ENCODE data around the gene ACADS. TPM values are rescaled to one million over a fixed set of nuclear protein-coding genes. Genes with fewer than 3 reads are reported as not detected.

Gene ACADS, protein sequence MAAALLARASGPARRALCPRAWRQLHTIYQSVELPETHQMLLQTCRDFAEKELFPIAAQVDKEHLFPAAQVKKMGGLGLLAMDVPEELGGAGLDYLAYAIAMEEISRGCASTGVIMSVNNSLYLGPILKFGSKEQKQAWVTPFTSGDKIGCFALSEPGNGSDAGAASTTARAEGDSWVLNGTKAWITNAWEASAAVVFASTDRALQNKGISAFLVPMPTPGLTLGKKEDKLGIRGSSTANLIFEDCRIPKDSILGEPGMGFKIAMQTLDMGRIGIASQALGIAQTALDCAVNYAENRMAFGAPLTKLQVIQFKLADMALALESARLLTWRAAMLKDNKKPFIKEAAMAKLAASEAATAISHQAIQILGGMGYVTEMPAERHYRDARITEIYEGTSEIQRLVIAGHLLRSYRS
- 10.5 and 12.7 TPM in 2 replicates for total RNA-seq

DNA sequence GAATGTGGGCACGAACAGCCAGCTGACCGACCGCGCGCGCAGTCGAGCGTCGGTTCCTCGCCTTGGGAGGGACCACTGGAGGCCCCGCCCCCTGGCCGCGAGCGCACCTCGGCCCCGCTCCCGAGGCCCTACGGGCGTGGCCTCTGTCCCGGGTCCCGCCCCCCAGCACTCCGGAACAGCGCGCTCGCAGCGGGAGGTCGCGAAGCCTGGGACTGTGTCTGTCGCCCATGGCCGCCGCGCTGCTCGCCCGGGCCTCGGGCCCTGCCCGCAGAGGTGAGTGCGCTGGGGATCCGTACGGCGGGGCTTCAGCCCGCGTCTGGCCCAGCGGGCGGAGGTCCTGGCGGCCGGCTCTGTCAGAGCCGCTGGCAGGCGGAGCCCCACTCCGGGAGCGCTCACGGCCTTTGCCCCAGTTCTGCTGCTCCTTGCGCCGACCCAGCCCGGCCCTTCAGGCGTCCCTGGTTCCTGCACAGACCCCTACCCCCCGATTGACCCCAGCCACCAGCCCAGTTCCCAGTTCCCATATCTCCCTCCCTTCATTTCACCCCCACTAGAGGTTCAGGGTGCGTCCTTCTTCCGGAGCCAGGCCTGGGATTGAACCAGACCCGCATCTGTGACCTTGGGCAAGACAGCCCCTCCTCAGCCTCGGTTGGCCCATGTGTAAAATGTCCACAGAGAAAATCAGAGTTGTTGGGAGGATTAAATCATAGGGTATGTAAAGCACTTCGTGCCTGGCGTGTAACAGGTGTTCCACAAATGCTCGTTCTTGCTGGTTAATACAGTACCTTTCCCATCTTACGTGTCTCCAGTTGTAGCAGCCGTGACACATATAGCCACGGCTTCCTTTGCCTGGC lies at the start of gene ACADS:
Gene ACADS (plus strand): TSS at position 168 of the 851 bp plus-strand sequence. CDS start 60 bp downstream, at position 228.
- peaks cover 16% of the 10 kb centered on the region for H3K4me1 ChIP-seq (ENCODE audit: insufficient read depth, low read length)
- H3K9me3 ChIP-seq (ENCODE audit: low read depth, low read length): no peaks in the 10 kb centered on the region
- peaks cover 10% of the 10 kb centered on the region for H3K79me2 ChIP-seq (ENCODE audit: insufficient read depth, low read length)
- H3K27ac ChIP-seq (ENCODE audit: low read depth, low read length): peak within 1 kb of the TSS; percentile 56
- H4K20me1 ChIP-seq (ENCODE audit: insufficient read depth, low read length): peaks cover 11% of the 10 kb centered on the region
- H3K4me2 ChIP-seq (ENCODE audit: insufficient read depth, low read length): peak within 1 kb of the TSS; percentile 94
- DNase-seq (ENCODE audit: insufficient read length, low spot score, missing footprints): peak; percentile 100
- TF ChIP-seq, protein P1, sequence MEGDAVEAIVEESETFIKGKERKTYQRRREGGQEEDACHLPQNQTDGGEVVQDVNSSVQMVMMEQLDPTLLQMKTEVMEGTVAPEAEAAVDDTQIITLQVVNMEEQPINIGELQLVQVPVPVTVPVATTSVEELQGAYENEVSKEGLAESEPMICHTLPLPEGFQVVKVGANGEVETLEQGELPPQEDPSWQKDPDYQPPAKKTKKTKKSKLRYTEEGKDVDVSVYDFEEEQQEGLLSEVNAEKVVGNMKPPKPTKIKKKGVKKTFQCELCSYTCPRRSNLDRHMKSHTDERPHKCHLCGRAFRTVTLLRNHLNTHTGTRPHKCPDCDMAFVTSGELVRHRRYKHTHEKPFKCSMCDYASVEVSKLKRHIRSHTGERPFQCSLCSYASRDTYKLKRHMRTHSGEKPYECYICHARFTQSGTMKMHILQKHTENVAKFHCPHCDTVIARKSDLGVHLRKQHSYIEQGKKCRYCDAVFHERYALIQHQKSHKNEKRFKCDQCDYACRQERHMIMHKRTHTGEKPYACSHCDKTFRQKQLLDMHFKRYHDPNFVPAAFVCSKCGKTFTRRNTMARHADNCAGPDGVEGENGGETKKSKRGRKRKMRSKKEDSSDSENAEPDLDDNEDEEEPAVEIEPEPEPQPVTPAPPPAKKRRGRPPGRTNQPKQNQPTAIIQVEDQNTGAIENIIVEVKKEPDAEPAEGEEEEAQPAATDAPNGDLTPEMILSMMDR (IDR thresholded peaks at IDR 0.05; ENCODE audit: extremely low read depth, low read depth, low read length): no peak
- peaks cover 33% of the 10 kb centered on the region for H3K36me3 ChIP-seq (ENCODE audit: insufficient read depth, low read length)
- peak within 1 kb of the TSS; percentile 84 for H2AFZ ChIP-seq (ENCODE audit: low read length)
- H3K27me3 ChIP-seq (ENCODE audit: insufficient read depth, low read length): no peaks in the 10 kb centered on the region
- H3K4me3 ChIP-seq (ENCODE audit: insufficient read depth, low read length): peak within 1 kb of the TSS; percentile 83

DNA sequence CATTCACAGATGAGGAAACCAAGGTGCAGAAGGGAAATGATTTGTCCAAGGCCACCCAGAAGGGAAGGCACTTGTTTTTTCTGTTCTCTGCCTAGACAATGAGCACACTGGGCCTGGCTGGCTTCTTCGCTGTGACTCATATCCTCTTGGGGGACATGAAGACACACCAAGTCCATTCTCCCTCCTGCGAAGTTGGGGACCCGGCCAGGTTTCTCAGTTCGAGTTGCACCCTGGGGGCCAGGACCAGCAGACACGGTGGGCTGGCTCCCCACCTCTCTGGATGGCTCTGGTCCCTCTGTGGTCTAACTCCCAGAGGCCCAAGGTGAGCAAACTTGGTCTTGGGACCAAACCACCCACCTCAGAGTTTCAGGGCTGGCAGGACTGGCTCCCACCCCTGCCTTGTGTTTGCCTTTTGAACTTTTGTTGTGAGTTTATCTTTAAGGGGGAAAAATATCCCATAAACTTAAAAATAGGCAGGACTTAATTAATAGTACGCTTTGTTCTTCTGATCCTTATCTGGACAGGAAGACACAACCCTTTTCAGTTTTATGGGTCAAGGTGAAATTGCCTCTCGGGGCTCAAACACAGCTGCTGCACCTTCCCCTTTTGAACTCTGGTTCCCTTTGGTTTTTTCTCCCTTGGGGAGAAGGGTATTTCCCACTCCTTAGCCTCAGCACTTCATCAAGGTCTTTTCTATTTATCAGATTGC lies 47.7 kb upstream of the ACADS start:
- DNase-seq (ENCODE audit: insufficient read length, low spot score, missing footprints): no peak
- peaks cover 3% of the 10 kb centered on the region for H3K27me3 ChIP-seq (ENCODE audit: insufficient read depth, low read length)
- no peak overlapping the region for H2AFZ ChIP-seq (ENCODE audit: low read length)
- H3K36me3 ChIP-seq (ENCODE audit: insufficient read depth, low read length): no peaks in the 10 kb centered on the region
- H3K9me3 ChIP-seq (ENCODE audit: low read depth, low read length): no peaks in the 10 kb centered on the region
- no peak overlapping the region for H3K27ac ChIP-seq (ENCODE audit: low read depth, low read length)
- H3K4me2 ChIP-seq (ENCODE audit: insufficient read depth, low read length): no peak overlapping the region
- H3K4me3 ChIP-seq (ENCODE audit: insufficient read depth, low read length): no peak overlapping the region
- TF ChIP-seq, protein P1 (IDR thresholded peaks at IDR 0.05; ENCODE audit: extremely low read depth, low read depth, low read length): no peak
- no peaks in the 10 kb centered on the region for H4K20me1 ChIP-seq (ENCODE audit: insufficient read depth, low read length)
- peaks cover 5% of the 10 kb centered on the region for H3K4me1 ChIP-seq (ENCODE audit: insufficient read depth, low read length)
- H3K79me2 ChIP-seq (ENCODE audit: insufficient read depth, low read length): no peaks in the 10 kb centered on the region

DNA sequence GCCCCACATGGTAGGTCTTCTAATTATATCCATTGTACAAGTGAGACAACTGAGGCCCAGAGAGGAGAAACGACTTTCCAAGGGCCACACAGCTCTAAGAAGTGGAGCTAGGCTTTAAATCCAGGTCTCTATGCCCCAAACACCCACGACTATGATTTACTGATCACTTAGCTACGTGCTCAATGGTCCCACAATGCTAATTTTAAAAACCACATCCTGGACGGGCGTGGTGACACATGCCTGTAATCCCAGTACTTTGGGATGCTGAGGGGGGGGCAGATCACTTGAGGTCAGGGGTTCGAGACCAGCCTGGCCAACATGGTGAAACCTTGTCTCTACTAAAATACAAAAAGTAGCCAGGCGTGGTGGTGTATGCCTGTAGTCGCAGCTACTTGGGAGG lies 47.1 kb upstream of the ACADS start:
- TF ChIP-seq, protein P1 (IDR thresholded peaks at IDR 0.05; ENCODE audit: extremely low read depth, low read depth, low read length): no peak
- Histone ChIP-seq H3K36me3 (ENCODE audit: insufficient read depth, low read length) (no peaks in the 10 kb centered on the region), H3K79me2 (ENCODE audit: insufficient read depth, low read length) (no peaks in the 10 kb centered on the region), H4K20me1 (ENCODE audit: insufficient read depth, low read length) (no peaks in the 10 kb centered on the region), H3K4me1 (ENCODE audit: insufficient read depth, low read length) (peaks cover 5% of the 10 kb centered on the region), H3K27me3 (ENCODE audit: insufficient read depth, low read length) (peaks cover 3% of the 10 kb centered on the region), H3K27ac (ENCODE audit: low read depth, low read length) (no peak overlapping the region), H3K4me2 (ENCODE audit: insufficient read depth, low read length) (no peak overlapping the region), H3K4me3 (ENCODE audit: insufficient read depth, low read length) (no peak overlapping the region), H3K9me3 (ENCODE audit: low read depth, low read length) (no peaks in the 10 kb centered on the region), H2AFZ (ENCODE audit: low read length) (no peak overlapping the region)
- no peak for DNase-seq (ENCODE audit: insufficient read length, low spot score, missing footprints)
